HepG2 (cell line): ENCODE measurements around the gene CDC34. TPM values are rescaled to one million over a fixed set of nuclear protein-coding genes. Genes with fewer than 3 reads are reported as not detected.
A peak's percentile ranks its signal among the peaks of the same experiment; 100 is the strongest.

Experiments used
- ASH2L ChIP-seq: fragments of 300-600, 200-600 bp; sonication (generic); IDR thresholded peaks from 2 replicates; pipeline ENCODE4 v1.7.0; 2017; ENCODE audit warnings: low read depth, mild to moderate bottlenecking, moderate library complexity, mixed read lengths, low read length; ENCODE audit not compliant: insufficient read length
- ATF7 ChIP-seq, 2 experiments: fragments of 450-650 bp in 1 of 2; sonication (generic) in 1 of 2; formaldehyde crosslinking in 1 of 2; IDR thresholded peaks; 2 replicates each; pipeline versions ENCODE4 v1.4.0 to v1.6.1; 2016 to 2020; ENCODE audit warnings: antibody characterized with exemption in 1 of 2, mild to moderate bottlenecking in 1 of 2, missing genetic modification reagents in 1 of 2
- BORCS8-MEF2B ChIP-seq: sonication (generic); formaldehyde crosslinking; IDR thresholded peaks from 2 replicates; pipeline ENCODE4 v1.8.0; 2022; ENCODE audit warnings: mild to moderate bottlenecking, missing genetic modification reagents
- CHD2 ChIP-seq: IDR thresholded peaks from 2 replicates; pipeline ENCODE4 v1.6.1; 2011; ENCODE audit warnings: low read depth, low read length, improper control_type of control experiment
- FOXK1 ChIP-seq: sonication (generic); formaldehyde crosslinking; IDR thresholded peaks from 2 replicates; pipeline ENCODE4 v1.4.0; 2020; ENCODE audit warnings: low read depth, missing genetic modification reagents, borderline replicate concordance
- MBNL3 ChIP-seq: fragments of 250-450 bp; sonication (Bioruptor Pico); conservative IDR thresholded peaks from 2 replicates; pipeline ENCODE4 v1.8.0; 2022; ENCODE audit warnings: mild to moderate bottlenecking, inconsistent platforms
- MXD4 ChIP-seq: IDR thresholded peaks from 2 replicates; pipeline ENCODE4 v1.6.1; 2016; ENCODE audit warnings: mild to moderate bottlenecking, missing biosample characterization, missing genetic modification reagents
- NCOR1 ChIP-seq: fragments of 200-600 bp; sonication (generic); IDR thresholded peaks from 2 replicates; pipeline ENCODE4 v1.7.0; 2017; ENCODE audit warnings: antibody characterized with exemption, low read length, borderline replicate concordance
- REXO4 ChIP-seq: sonication (generic); formaldehyde crosslinking; IDR thresholded peaks from 2 replicates; pipeline ENCODE4 v1.8.0; 2022; ENCODE audit warnings: missing genetic modification reagents, mild to moderate bottlenecking, borderline replicate concordance
- SIX4 ChIP-seq: sonication (generic); formaldehyde crosslinking; IDR thresholded peaks from 2 replicates; pipeline ENCODE4 v1.4.0; 2020; ENCODE audit warnings: missing genetic modification reagents
- SRSF1 ChIP-seq: fragments of 200-400 bp; formaldehyde crosslinking; optimal IDR thresholded peaks from 2 replicates; pipeline ENCODE3; 2017; ENCODE audit warnings: mild to moderate bottlenecking, low read depth, low read length, moderate library complexity
- TEAD3 ChIP-seq: optimal IDR thresholded peaks from 2 replicates; pipeline ENCODE3; 2016; ENCODE audit warnings: borderline replicate concordance
- TOPORS ChIP-seq: sonication (generic); formaldehyde crosslinking; IDR thresholded peaks from 2 replicates; pipeline ENCODE4 v1.8.0; 2023; ENCODE audit warnings: mild to moderate bottlenecking, missing genetic modification reagents
- ZFP36L1 ChIP-seq: sonication (generic); formaldehyde crosslinking; IDR thresholded peaks from 2 replicates; pipeline ENCODE4 v1.8.0; 2022; ENCODE audit warnings: mild to moderate bottlenecking, missing genetic modification reagents, moderate library complexity
- ZNF431 ChIP-seq: sonication (generic); formaldehyde crosslinking; IDR thresholded peaks from 2 replicates; pipeline ENCODE4 v1.9.0; 2022; ENCODE audit warnings: missing genetic modification reagents, low read depth, mild to moderate bottlenecking, borderline replicate concordance
- ZSCAN12 ChIP-seq: sonication (generic); formaldehyde crosslinking; IDR thresholded peaks from 2 replicates; pipeline ENCODE4 v1.9.0; 2021; ENCODE audit warnings: mild to moderate bottlenecking, missing genetic modification reagents
- ZZZ3 ChIP-seq: sonication (generic); formaldehyde crosslinking; IDR thresholded peaks from 2 replicates; pipeline ENCODE4 v1.4.0; 2020; ENCODE audit warnings: missing genetic modification reagents, mild to moderate bottlenecking, borderline replicate concordance
- polyA plus RNA-seq, 8 experiments: library from polyadenylated mRNA; depleted of rRNA in 3 of 8; stranded (reverse) in 7 of 8; unstranded in 1 of 8; fragments of >200 nt; fragmentation: Illumina TruSeq in 4 of 8; extraction: Trizol in 4 of 8; gene quantifications; 2 replicates each; pipeline versions ENCODE4 v1.2.1 to v1.2.3, GENCODE V29; 2011 to 2016; ENCODE audit warnings: low read depth in 4 of 8, missing spikeins in 1 of 8, mixed read lengths in 1 of 8; ENCODE audit not compliant: insufficient read depth in 1 of 8
- total RNA-seq, 5 experiments: library from RNA; depleted of rRNA; stranded (reverse); fragments of >200 nt; fragmentation: Illumina TruSeq; extraction: Trizol; gene quantifications; 2 replicates each; pipeline ENCODE4 v1.2.3, GENCODE V29; 2016; ENCODE audit warnings: low read depth in 1 of 5
- TF ChIP-seq, protein P1 (sequence below): sonication (generic); formaldehyde crosslinking; IDR thresholded peaks from 2 replicates; pipeline ENCODE4 v1.4.0; 2020; ENCODE audit warnings: missing genetic modification reagents
- TF ChIP-seq, protein P2 (sequence below): sonication (generic); formaldehyde crosslinking; IDR thresholded peaks from 2 replicates; pipeline ENCODE4 v1.9.0; 2021; ENCODE audit warnings: missing genetic modification reagents, mild to moderate bottlenecking, borderline replicate concordance
- TF ChIP-seq, protein P3 (sequence below): sonication (generic); formaldehyde crosslinking; IDR thresholded peaks from 2 replicates; pipeline ENCODE4 v1.4.0; 2020; ENCODE audit warnings: mild to moderate bottlenecking, missing genetic modification reagents
- TF ChIP-seq, protein P4 (sequence below): sonication (generic); formaldehyde crosslinking; IDR thresholded peaks from 2 replicates; pipeline ENCODE4 v1.5.1; 2020; ENCODE audit warnings: mild to moderate bottlenecking, moderate library complexity, missing genetic modification reagents

The CDC34 gene
- total and polyA plus RNA-seq, 2 of the 13 experiments (the other 11 are each of a cell fraction or from before 2014, with no cell fraction given) = 138 to 150 TPM

DNA sequence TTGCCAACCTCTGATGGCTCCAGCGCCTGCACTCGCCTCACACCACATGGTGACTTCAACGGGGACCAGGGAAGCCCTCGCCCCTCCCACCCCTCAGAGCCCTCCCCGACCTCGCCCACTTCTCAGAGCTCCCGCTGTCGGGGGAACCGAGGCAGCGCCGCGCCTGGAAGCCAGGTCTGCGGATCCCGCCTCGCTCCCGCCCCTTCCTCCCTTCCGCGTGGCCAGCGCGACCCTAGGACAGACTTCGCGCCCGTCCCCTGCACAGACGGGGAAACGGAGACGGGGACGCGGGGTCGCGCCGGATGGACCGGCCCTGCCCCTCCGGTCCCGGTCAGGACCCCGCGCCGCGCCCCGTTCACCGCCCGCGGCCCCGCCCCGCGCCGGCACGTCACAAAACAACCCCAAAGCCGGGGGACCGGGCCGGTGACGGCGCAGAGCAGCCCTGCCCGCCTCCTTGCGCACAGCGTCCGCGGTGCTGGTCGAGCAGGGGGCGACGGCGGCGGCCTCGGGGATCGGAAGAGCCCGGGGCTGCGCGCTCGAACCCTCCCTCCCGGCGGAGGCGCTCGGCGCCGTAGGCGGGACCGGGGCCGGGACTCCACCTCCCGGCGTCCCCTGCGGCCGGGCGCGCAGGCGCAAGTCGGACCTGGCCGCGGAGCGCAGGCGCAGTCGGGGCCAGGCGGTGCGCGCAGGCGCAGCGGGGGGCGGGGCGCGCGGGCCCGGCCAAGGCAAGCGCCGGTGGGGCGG, 379 bp upstream of the CDC34 start (continued):
- TF ChIP-seq REXO4 (0 out of 2 replicates have a peak, but pooled peaks have one; percentile 18), ZFP36L1 (CRISPR knock-in tag) (peak; percentile 27; the same call in 1 of the 2 replicates), ZSCAN12 (CRISPR knock-in tag) (peak; percentile 42; the same call in 1 of the 2 replicates), FOXK1 (CRISPR knock-in tag) (peak; percentile 41; the same call in 1 of the 2 replicates), SRSF1 (peak; percentile 5), MXD4 (CRISPR knock-in tag) (peak; percentile 69), ATF7 (IDR thresholded peaks at IDR 0.05) (no peak), ATF7 (CRISPR knock-in tag; IDR thresholded peaks at IDR 0.05) (peak; percentile 16; the same call in 1 of the 2 replicates), ZZZ3 (CRISPR knock-in tag) (peak; percentile 12; the same call in 1 of the 2 replicates), BORCS8-MEF2B (CRISPR knock-in tag) (peak; percentile 93), MBNL3 (CRISPR knock-in tag) (0 out of 2 replicates have a peak, but pooled peaks have one; percentile 19), SIX4 (CRISPR knock-in tag) (0 out of 2 replicates have a peak, but pooled peaks have one; percentile 13), CHD2 (no peak), NCOR1 (0 out of 2 replicates have a peak, but pooled peaks have one; percentile 14), ZNF431 (CRISPR knock-in tag) (peak; percentile 27; the same call in 1 of the 2 replicates), ASH2L (peak; percentile 57), TOPORS (CRISPR knock-in tag) (peak; percentile 60; the same call in 1 of the 2 replicates), TEAD3 (no peak)
- TF ChIP-seq, protein P1, sequence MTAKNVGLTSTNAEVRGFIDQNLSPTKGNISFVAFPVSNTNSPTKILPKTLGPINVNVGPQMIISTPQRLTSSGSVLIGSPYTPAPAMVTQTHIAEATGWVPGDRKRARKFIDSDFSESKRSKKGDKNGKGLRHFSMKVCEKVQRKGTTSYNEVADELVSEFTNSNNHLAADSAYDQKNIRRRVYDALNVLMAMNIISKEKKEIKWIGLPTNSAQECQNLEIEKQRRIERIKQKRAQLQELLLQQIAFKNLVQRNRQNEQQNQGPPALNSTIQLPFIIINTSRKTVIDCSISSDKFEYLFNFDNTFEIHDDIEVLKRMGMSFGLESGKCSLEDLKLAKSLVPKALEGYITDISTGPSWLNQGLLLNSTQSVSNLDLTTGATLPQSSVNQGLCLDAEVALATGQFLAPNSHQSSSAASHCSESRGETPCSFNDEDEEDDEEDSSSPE = 0 out of 2 replicates have a peak, but pooled peaks have one; percentile 33
- TF ChIP-seq, protein P2, sequence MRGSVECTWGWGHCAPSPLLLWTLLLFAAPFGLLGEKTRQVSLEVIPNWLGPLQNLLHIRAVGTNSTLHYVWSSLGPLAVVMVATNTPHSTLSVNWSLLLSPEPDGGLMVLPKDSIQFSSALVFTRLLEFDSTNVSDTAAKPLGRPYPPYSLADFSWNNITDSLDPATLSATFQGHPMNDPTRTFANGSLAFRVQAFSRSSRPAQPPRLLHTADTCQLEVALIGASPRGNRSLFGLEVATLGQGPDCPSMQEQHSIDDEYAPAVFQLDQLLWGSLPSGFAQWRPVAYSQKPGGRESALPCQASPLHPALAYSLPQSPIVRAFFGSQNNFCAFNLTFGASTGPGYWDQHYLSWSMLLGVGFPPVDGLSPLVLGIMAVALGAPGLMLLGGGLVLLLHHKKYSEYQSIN (CRISPR knock-in tag) = no peak
- TF ChIP-seq, protein P3, sequence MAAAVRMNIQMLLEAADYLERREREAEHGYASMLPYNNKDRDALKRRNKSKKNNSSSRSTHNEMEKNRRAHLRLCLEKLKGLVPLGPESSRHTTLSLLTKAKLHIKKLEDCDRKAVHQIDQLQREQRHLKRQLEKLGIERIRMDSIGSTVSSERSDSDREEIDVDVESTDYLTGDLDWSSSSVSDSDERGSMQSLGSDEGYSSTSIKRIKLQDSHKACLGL (CRISPR knock-in tag) = peak; percentile 70; the same call in 1 of the 2 replicates
- TF ChIP-seq, protein P4, sequence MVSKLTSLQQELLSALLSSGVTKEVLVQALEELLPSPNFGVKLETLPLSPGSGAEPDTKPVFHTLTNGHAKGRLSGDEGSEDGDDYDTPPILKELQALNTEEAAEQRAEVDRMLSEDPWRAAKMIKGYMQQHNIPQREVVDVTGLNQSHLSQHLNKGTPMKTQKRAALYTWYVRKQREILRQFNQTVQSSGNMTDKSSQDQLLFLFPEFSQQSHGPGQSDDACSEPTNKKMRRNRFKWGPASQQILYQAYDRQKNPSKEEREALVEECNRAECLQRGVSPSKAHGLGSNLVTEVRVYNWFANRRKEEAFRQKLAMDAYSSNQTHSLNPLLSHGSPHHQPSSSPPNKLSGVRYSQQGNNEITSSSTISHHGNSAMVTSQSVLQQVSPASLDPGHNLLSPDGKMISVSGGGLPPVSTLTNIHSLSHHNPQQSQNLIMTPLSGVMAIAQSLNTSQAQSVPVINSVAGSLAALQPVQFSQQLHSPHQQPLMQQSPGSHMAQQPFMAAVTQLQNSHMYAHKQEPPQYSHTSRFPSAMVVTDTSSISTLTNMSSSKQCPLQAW (CRISPR knock-in tag) = peak; percentile 51; the same call in 1 of the 2 replicates
